LNCAP (cell line): ENCODE data around the gene LYZL6.

ENCODE experiments used
- CTCF ChIP-seq: fragments of 450-650 bp; IDR thresholded peaks from 2 replicates; pipeline ENCODE4 v1.5.1; 2017; ENCODE audit warnings: mild to moderate bottlenecking

LYZL6 gene

GRCh38 chr17:35943537-35943936, at the start of gene LYZL6:
LYZL6 (minus strand) TSS chr17:35943713; CDS start chr17:35939356, 4,357 bp downstream.
- TF ChIP-seq CTCF: no peak

GRCh38 chr17:35991075-35991474, 47.6 kb upstream of the LYZL6 start:
- no peak for TF ChIP-seq CTCF

- no peak for TF ChIP-seq CTCF
Observed at GRCh38 chr17:35988164-35988563, 44.7 kb upstream of the LYZL6 start.

- no peak for TF ChIP-seq CTCF
Observed at GRCh38 chr17:35986643-35987042, 43.1 kb upstream of the LYZL6 start, which contains the start of gene CCL14. CCL14 (minus strand) TSS chr17:35986729; CDS start chr17:35986649, 80 bp downstream.

GRCh38 chr17:35984140-35984539, 40.6 kb upstream of the LYZL6 start:
- no peak for TF ChIP-seq CTCF

- no peak for TF ChIP-seq CTCF
Observed at GRCh38 chr17:35982409-35983191, 39.1 kb upstream of the LYZL6 start.

GRCh38 chr17:35981908-35982330, 38.4 kb upstream of the LYZL6 start:
- no peak; the same call in 1 of the 2 replicates for TF ChIP-seq CTCF

- no peak for TF ChIP-seq CTCF
Observed at GRCh38 chr17:35981246-35981645, 37.7 kb upstream of the LYZL6 start, which contains the start of gene CCL16. CCL16 (minus strand) TSS chr17:35981497; CDS start chr17:35981420, 77 bp downstream.
